NCI-H510A (cell line): ENCODE results near the gene SYNPO2.
"Not testable (repeated sequence)": the region's sequence is repeated elsewhere in the genome, so short reads cannot be mapped to it uniquely, and the experiment has no call there.

Experiments used
- DNase-seq: peaks from one replicate; lab custom pipeline; 2025; lab: John Stamatoyannopoulos, UW

The SYNPO2 gene

GRCh38 chr4:118888666-118889311, at the start of gene SYNPO2:
Gene SYNPO2, plus strand, starts transcription at chr4:118888854. Its CDS starts 183 bp downstream, at chr4:118889037.
- DNase-seq = peak; percentile 9

GRCh38 chr4:118839221-118839927, 49.3 kb upstream of the SYNPO2 start:
- DNase-seq = no peak

- DNase-seq = no peak
Measured at GRCh38 chr4:118842055-118842454, 46.6 kb upstream of the SYNPO2 start.

- DNase-seq = no peak
Measured at GRCh38 chr4:118843237-118843636, 45.4 kb upstream of the SYNPO2 start.

- no peak for DNase-seq
Measured at GRCh38 chr4:118845552-118846050, 43.1 kb upstream of the SYNPO2 start.

GRCh38 chr4:118846979-118847378, 41.7 kb upstream of the SYNPO2 start:
- DNase-seq = no peak

GRCh38 chr4:118848242-118848641, 40.4 kb upstream of the SYNPO2 start:
- DNase-seq = no peak

- DNase-seq = no peak
Measured at GRCh38 chr4:118848901-118849300, 39.8 kb upstream of the SYNPO2 start.

- no peak for DNase-seq
Measured at GRCh38 chr4:118849867-118850487, 38.7 kb upstream of the SYNPO2 start.

- DNase-seq = no peak
Measured at GRCh38 chr4:118850488-118851173, 38.0 kb upstream of the SYNPO2 start.

- no peak for DNase-seq
Measured at GRCh38 chr4:118857760-118858159, 30.9 kb upstream of the SYNPO2 start.

GRCh38 chr4:118858779-118859178, 29.9 kb upstream of the SYNPO2 start:
- DNase-seq = no peak

- peak; percentile 24 for DNase-seq
Measured at GRCh38 chr4:118865091-118865708, 23.5 kb upstream of the SYNPO2 start.

- no peak for DNase-seq
Measured at GRCh38 chr4:118866442-118866841, 22.2 kb upstream of the SYNPO2 start.

- DNase-seq = no peak
Measured at GRCh38 chr4:118867311-118868067, 21.2 kb upstream of the SYNPO2 start.

- no peak for DNase-seq
Measured at GRCh38 chr4:118869808-118870342, 18.8 kb upstream of the SYNPO2 start.

GRCh38 chr4:118872181-118872580, 16.5 kb upstream of the SYNPO2 start:
- DNase-seq = no peak

- DNase-seq = no peak
Measured at GRCh38 chr4:118877797-118878196, 10.9 kb upstream of the SYNPO2 start.

- DNase-seq = not testable (repeated sequence)
Measured at GRCh38 chr4:118878507-118878906, 10.1 kb upstream of the SYNPO2 start.

GRCh38 chr4:118879409-118879808, 9.2 kb upstream of the SYNPO2 start:
- DNase-seq = no peak
